GM18870 (cell line): ENCODE results near the gene ZSWIM5.
"Not testable (repeated sequence)": the region's sequence is repeated elsewhere in the genome, so short reads cannot be mapped to it uniquely, and the experiment has no call there.

Experiments used
- ATAC-seq: cut with Tn5 transposase; IDR thresholded peaks from one replicate; pipeline ENCODE4 v1.9.1; 2021; ENCODE audit warnings: moderate library complexity; ENCODE audit not compliant: unreplicated experiment

The ZSWIM5 gene

GRCh38 chr1:45097944-45098343 is 108.5 kb downstream of the ZSWIM5 start:
- no peak for ATAC-seq

DNA sequence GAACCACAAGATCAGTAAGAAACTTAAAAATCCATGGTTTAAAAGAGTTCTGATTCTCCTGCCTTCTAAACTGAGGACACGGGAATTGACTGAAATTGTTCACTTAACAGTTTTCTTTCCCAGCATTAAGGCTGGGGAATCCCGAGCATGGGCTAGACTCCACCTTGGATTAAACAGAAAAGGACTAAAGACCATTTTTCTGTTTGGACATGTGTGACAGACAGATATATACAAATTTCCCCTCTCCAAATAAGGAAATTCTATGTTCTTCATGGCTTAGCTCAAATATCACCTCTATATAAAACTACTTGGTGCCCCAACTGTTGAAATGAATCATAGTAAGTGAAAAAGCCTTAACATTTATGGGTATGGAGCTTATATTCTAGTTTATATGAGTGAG is 109.3 kb downstream of the ZSWIM5 start:
- ATAC-seq: no peak

DNA sequence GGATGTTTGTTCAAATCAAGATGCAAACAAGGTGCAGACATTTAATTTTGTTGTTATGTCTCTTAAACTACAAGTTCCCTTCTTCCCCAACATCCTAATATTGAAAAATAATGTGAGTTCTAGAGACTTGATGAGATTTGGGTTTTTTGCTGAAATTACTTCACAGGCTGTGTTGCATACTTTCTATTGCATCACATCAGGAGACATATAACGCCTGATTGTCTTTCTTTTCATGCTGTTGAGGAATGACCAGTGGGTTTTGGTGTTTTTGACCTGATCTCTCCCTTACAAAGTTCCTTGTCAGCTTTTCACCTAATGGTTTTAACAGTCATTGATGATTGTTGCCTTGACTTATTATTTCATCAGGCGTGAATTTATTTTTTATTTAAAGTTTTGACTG is 111.0 kb downstream of the ZSWIM5 start:
- ATAC-seq: no peak

DNA sequence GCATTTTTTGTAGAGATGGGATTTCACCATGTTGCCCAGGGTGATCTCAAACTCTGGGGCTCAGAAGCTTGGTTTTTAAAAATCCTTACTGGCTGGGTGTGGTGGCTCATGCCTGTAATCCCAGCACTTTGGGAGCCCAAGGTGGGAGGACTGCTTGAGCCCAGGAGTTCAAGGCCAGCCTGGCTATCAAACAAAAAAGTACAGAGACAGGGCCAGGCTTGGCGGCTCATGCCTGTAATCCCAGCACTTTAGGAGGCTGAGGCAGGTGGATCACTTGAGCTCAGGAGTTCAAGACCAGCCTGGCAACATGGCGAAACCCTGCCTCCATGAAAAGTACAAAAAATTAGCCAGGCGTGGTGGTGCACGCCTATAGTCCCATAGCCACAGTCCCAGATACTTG is 112.0 kb downstream of the ZSWIM5 start:
- ATAC-seq: not testable (repeated sequence)

- ATAC-seq: no peak
Observed at GRCh38 chr1:45093334-45093733, 113.1 kb downstream of the ZSWIM5 start.

DNA sequence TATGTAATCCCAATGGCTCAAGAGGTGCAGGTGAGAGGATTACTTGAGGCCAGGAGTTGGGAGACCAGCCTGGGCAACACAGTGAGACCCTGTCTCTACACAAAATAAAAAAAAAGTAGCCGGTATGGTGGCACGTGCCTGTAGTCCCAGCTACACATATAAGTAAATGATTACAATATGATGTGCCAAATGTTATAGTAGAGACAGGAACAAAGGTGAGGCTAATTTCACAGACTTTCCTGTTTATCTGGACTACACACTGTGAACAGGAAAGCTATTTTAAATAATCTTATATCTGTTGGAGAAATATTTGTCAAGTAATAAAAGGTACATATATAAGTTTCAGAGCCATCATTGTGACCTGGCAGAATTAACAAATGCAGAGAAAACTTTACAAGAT is 116.7 kb downstream of the ZSWIM5 start:
- ATAC-seq: no peak

- no peak for ATAC-seq
Observed at GRCh38 chr1:45084562-45084961, 121.8 kb downstream of the ZSWIM5 start.

- ATAC-seq: no peak
Observed at GRCh38 chr1:45079533-45079932, 126.9 kb downstream of the ZSWIM5 start.

DNA sequence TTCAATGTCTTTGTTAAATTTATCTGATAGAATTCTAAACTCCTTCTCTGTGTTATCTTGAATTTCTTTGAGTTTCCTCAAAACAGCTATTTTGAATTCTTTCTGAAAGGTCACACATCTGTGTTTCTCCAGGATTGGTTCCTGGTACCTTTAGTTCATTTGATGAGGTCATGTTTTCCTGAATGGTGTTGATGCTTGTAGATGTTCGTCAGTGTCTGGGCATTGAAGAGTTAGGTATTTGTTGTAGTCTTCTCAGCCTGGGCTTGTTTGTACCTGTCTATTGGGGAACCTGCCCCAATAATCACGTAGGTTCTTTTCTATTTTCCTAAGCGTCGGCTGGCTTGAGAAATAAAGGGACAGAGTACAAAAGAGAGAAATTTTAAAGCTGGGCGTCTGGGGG is 129.4 kb downstream of the ZSWIM5 start:
- not testable (repeated sequence) for ATAC-seq

GRCh38 chr1:45071567-45071966 is 134.8 kb downstream of the ZSWIM5 start:
- no peak for ATAC-seq

DNA sequence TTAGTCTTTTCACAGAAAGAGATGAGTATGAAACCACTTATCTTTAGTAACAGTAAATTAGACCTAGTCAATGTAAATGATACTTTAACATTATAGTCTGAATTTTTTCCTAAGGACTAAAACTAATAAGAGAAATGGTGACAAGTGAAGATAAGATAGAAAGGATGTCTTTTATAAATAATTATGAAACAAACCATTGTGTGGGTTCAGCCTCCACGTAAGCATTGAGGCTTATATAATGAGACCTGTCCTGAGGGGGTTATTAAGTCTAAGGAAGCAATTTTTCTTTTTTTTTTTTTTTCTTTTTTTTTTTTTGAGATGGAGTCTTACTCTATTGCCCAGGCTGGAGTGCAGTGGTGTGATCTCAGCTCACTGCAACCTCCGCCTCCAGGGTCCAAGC is 138.6 kb downstream of the ZSWIM5 start:
- no peak for ATAC-seq

DNA sequence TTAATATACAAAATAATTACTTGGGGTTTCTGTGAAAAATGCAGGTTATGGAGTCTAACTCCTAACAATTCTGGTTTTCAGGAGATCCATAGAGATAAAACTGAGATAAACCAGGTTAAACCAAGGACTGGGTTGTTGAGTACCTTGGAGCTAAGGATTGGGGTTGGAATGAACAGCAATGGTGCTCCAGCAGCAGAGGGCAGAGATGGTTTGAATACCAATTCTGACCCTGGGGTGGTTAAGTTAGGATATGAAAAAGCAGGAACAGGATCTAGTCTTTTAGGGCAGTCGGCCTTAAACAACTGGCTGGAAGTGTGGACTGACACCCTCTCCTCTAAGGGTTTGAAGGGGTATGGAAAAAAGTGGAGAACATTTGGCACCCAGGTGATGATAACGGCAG is 141.3 kb downstream of the ZSWIM5 start:
- no peak for ATAC-seq

GRCh38 chr1:45062463-45062862 is 143.9 kb downstream of the ZSWIM5 start:
- not testable (repeated sequence) for ATAC-seq

GRCh38 chr1:45059829-45060228 is 146.6 kb downstream of the ZSWIM5 start:
- no peak for ATAC-seq

- ATAC-seq: no peak
Observed at GRCh38 chr1:45057542-45057941, 148.9 kb downstream of the ZSWIM5 start.

- ATAC-seq: no peak
Observed at GRCh38 chr1:45051005-45051772, 155.2 kb downstream of the ZSWIM5 start.

DNA sequence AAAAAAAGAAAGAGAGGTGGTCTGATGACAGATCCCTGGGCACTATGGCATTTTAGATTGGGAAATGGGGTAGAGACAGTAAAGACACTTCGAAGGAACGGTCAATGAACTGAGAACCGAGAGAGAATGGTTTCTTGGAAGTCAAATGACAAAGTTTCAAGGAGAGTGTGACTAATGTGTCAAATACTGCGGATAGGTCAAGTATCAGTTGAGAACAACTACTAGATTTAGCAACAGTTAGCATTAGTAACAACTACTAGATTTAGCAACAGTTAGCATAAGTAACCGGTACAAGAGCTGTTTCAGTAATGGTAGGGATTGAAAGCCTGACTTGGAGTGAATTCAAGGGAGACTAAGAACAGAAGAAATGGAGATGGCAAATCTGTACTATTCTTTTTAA is 159.4 kb downstream of the ZSWIM5 start:
- ATAC-seq: no peak

DNA sequence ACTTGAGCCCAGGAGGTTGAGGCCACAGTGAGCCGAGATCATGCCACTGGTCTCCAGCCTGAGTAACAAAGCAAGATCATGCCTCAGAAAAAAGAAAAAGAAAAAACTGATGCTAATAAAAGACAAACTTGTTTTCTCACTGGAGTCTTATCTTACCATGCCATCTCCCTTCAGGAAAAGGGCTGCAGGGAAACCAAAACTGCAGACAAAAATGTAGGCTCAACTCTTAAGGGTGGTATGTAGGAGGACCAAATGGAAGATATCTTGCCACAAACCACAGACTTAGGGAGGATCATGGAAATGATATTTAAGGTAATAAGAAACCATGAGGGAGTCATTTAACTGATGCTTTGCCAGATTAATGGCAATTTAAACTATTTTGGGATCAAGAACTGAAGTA is 161.5 kb downstream of the ZSWIM5 start:
- ATAC-seq: no peak

- no peak for ATAC-seq
Observed at GRCh38 chr1:45043094-45043493, 163.3 kb downstream of the ZSWIM5 start.

DNA sequence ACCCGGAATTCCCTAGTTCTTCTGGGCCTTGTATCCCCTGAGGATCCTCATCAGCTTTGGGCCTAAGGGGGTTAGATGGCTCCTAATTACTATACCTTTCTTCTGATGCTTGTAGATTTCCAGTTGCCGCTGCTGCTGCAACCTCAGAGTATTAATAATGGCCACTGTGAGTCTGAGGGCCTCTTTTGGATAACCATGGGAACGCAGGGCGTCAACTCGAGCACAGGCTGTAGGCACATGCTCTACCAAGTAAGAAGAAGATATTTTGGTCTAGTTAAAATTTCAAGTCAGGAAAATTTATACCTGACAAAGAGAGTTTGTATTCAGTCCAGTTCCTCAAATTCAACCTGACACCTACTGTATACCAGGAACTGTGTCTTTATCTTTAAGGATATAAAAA is 166.1 kb downstream of the ZSWIM5 start:
- ATAC-seq: no peak

GRCh38 chr1:45038661-45039364 is 167.6 kb downstream of the ZSWIM5 start:
- ATAC-seq: no peak

GRCh38 chr1:45038240-45038639 is 168.2 kb downstream of the ZSWIM5 start:
- no peak for ATAC-seq

DNA sequence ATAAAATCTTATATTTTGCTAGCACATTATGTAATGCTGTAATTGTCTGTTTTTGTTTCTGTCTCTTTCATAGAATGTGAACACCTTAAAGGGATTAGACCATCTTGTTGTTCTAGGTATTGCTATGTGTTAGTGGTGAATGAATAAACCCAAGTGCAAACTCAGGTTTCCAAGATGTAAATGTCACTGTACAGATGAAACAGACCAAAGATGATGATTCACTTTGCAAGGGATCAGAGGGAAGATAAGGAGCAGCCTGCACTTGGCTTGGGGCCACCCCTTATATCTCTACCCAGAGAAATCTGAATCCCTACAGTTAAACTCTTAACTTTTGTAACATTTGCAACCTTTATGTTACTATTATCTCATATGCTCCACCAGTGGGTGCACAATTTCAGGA is 168.9 kb downstream of the ZSWIM5 start:
- no peak for ATAC-seq
